Endothelial cell of umbilical vein (primary cell): ENCODE measurements around the gene ITFG1. TPM values are rescaled to one million over a fixed set of nuclear protein-coding genes. Genes with fewer than 3 reads are reported as not detected.
A peak's percentile ranks its signal among the peaks of the same experiment; 100 is the strongest.

Source experiments
- BruUV-seq: library from RNA; stranded (reverse); fragments of 400-500 nt; replicated peaks from 2 replicates; lab custom pipeline; 2021; lab: Mats Ljungman, UMichigan
- CTCF ChIA-PET: fragments of 300-600, 350-600 bp; sonication (Branson Sonifier 250); formaldehyde crosslinking; loops from one replicate; lab custom pipeline; 2021; ENCODE audit warnings: antibody characterized with exemption, inconsistent platforms; lab: Charles Lee
- POLR2A ChIA-PET: fragments of 300-600, 350-600 bp; sonication (Branson Sonifier 250); formaldehyde crosslinking; loops from one replicate; lab custom pipeline; 2021; ENCODE audit warnings: antibody characterized with exemption, inconsistent platforms; lab: Charles Lee
- DNase-seq: peaks from one replicate; pipeline ENCODE4 v3.0.0-alpha.2; 2011; ENCODE audit warnings: low read depth, low spot score
- FAIRE-seq: peaks from 2 replicates; lab custom pipeline; 2011; peaks lifted over from hg19 to GRCh38; lab: Jason Lieb, UNC
- H2AFZ ChIP-seq: 2 replicates; pipeline ENCODE4 v1.6.0; 2012; ENCODE audit warnings: low read depth, low read length, control low read depth, inconsistent platforms
- H3K27ac ChIP-seq: 2 replicates; pipeline ENCODE4 v1.5.1; 2011; ENCODE audit warnings: low read depth, mild to moderate bottlenecking, control low read depth, low read length, moderate library complexity; ENCODE audit not compliant: insufficient read depth
- H3K27me3 ChIP-seq, 2 experiments: 2 replicates each; pipeline versions ENCODE4 v1.6.0 to v1.6.1; 2011; ENCODE audit warnings: low read length in 2 of 2, mixed read lengths in 1 of 2; ENCODE audit not compliant: control insufficient read depth in 2 of 2, insufficient read depth in 2 of 2
- H3K36me3 ChIP-seq, 2 experiments: 2 replicates in 1 of 2; 3 replicates in 1 of 2; pipeline ENCODE4 v1.5.1; 2011; ENCODE audit warnings: low read length in 2 of 2, mild to moderate bottlenecking in 1 of 2, moderate library complexity in 1 of 2; ENCODE audit not compliant: control insufficient read depth in 2 of 2, insufficient read depth in 2 of 2; ENCODE audit errors: extremely low read depth in 1 of 2
- H3K4me1 ChIP-seq: 3 replicates; pipeline ENCODE4 v1.5.1; 2011; ENCODE audit warnings: mild to moderate bottlenecking, low read length; ENCODE audit not compliant: control insufficient read depth, insufficient read depth; ENCODE audit errors: extremely low read depth
- H3K4me2 ChIP-seq: 2 replicates; pipeline ENCODE4 v1.6.1; 2011; ENCODE audit warnings: low read length, control low read depth, mixed read lengths; ENCODE audit not compliant: insufficient read depth
- H3K4me3 ChIP-seq, 3 experiments: fragments of 200-600 bp in 1 of 3; sonication (generic), shearing (Covaris generic) in 1 of 3; replicated peaks in 1 of 3; 2 replicates each; pipeline ENCODE4 v1.5.1; 2011 to 2016; ENCODE audit warnings: control low read depth in 3 of 3, low read length in 3 of 3, mild to moderate bottlenecking in 2 of 3, inconsistent platforms in 1 of 3, low read depth in 1 of 3, moderate library complexity in 1 of 3; ENCODE audit not compliant: insufficient read depth in 1 of 3
- H3K79me2 ChIP-seq: 2 replicates; pipeline ENCODE4 v1.6.0; 2012; ENCODE audit warnings: low read length, inconsistent platforms; ENCODE audit not compliant: control insufficient read depth, insufficient read depth
- H3K9ac ChIP-seq: replicated peaks from 2 replicates; pipeline ENCODE3; 2011; ENCODE audit warnings: low read length, control low read depth; ENCODE audit not compliant: insufficient read depth; ENCODE audit errors: extremely low read depth
- H3K9me1 ChIP-seq: replicated peaks from 3 replicates; pipeline ENCODE4 v1.6.0; 2011; ENCODE audit warnings: mild to moderate bottlenecking, low read length; ENCODE audit not compliant: control insufficient read depth, insufficient read depth; ENCODE audit errors: extremely low read depth
- H3K9me3 ChIP-seq: replicated peaks from 2 replicates; pipeline ENCODE4 v1.5.1; 2012; ENCODE audit warnings: low read length, inconsistent platforms; ENCODE audit not compliant: control insufficient read depth, insufficient read depth
- H4K20me1 ChIP-seq: replicated peaks from 2 replicates; pipeline ENCODE3; 2011; ENCODE audit warnings: mild to moderate bottlenecking, low read length; ENCODE audit not compliant: control insufficient read depth, insufficient read depth; ENCODE audit errors: extremely low read depth
- CTCF ChIP-seq, 2 donors: IDR thresholded peaks; 1 replicate in 1 of 2; 2 replicates in 1 of 2; pipeline ENCODE4 v1.5.1; 2011; ENCODE audit warnings: low read length in 2 of 2, mild to moderate bottlenecking in 2 of 2, moderate library complexity in 2 of 2, control low read depth in 1 of 2, inconsistent platforms in 1 of 2, low read depth in 1 of 2; ENCODE audit not compliant: insufficient read depth in 1 of 2; ENCODE audit errors: extremely low read depth in 1 of 2
- EZH2 ChIP-seq: IDR thresholded peaks from 2 replicates; pipeline ENCODE4 v1.6.1; 2012; ENCODE audit warnings: borderline replicate concordance, low read depth, mild to moderate bottlenecking, moderate library complexity, low read length, inconsistent platforms; ENCODE audit not compliant: severe bottlenecking
- FOS ChIP-seq: IDR thresholded peaks from 2 replicates; pipeline ENCODE4 v1.6.1; 2011; ENCODE audit warnings: mild to moderate bottlenecking, low read length, moderate library complexity, borderline replicate concordance; ENCODE audit not compliant: insufficient read depth
- GATA2 ChIP-seq: IDR thresholded peaks from 2 replicates; pipeline ENCODE4 v1.7.0; 2011; ENCODE audit warnings: low read depth, mild to moderate bottlenecking, moderate library complexity, mixed read lengths, low read length; ENCODE audit not compliant: insufficient read length, insufficient read depth
- JUN ChIP-seq: IDR thresholded peaks from 2 replicates; pipeline ENCODE4 v1.6.1; 2011; ENCODE audit warnings: borderline replicate concordance, low read depth; ENCODE audit not compliant: insufficient read length, insufficient read depth
- MYC ChIP-seq: IDR thresholded peaks from one replicate; pipeline ENCODE4 v1.6.1; 2011; ENCODE audit warnings: mild to moderate bottlenecking, low read depth, low read length
- POLR2A ChIP-seq: IDR thresholded peaks from 2 replicates; pipeline ENCODE4 v1.6.1; 2012; ENCODE audit warnings: low read depth, mild to moderate bottlenecking, control low read depth, low read length
- POLR2AphosphoS5 ChIP-seq: IDR thresholded peaks from 2 replicates; pipeline ENCODE4 v1.6.1; 2012; ENCODE audit warnings: low read depth, mild to moderate bottlenecking, control low read depth, low read length, moderate library complexity; ENCODE audit not compliant: insufficient read depth
- dilution Hi-C: fragments of 300-500 bp; cut with MboI; formaldehyde crosslinking; loops from one replicate; pipeline ENCODE4 v1.15.0; 2019; ENCODE audit warnings: low sequenced_read_pairs; ENCODE audit not compliant: extremely low pct_ligation_motif_present
- intact Hi-C: fragments of 100-400 bp; cut with micrococcal nuclease; formaldehyde crosslinking; loops from one replicate; pipeline ENCODE4 v1.10.0; 2022
- polyA plus RNA-seq, 4 experiments: library from polyadenylated mRNA; depleted of rRNA in 3 of 4; stranded (reverse) in 3 of 4; unstranded in 1 of 4; fragments of >200 nt; gene quantifications; 2 replicates each; pipeline versions ENCODE4 v1.2.1 to v1.2.3, GENCODE V29; 2011 to 2012; ENCODE audit warnings: missing spikeins in 1 of 4
- total RNA-seq: library from RNA; stranded (reverse); gene quantifications from 2 replicates; pipeline ENCODE4 v1.2.3, GENCODE V29; 2021

The ITFG1 gene
- total and polyA plus RNA-seq, 2 donors (not counting 3 experiments of a cell fraction or from before 2014, with no cell fraction given): 32.1 to 44.2 TPM

- Histone ChIP-seq H3K4me2 (peak overlapping the region; percentile 98), H3K27ac (peak overlapping the region; percentile 67), H3K9me1 (no peaks in the 10 kb centered on the region), H3K36me3 (no peaks in the 10 kb centered on the region), H2AFZ (peak overlapping the region; percentile 92), H4K20me1 (no peaks in the 10 kb centered on the region), H3K9me3 (no peaks in the 10 kb centered on the region), H3K4me1 (peaks cover 7% of the 10 kb centered on the region), H3K9ac (peak overlapping the region; percentile 88), H3K4me3 (peak overlapping the region; percentile 62 to 83 (median 69)), H3K79me2 (peaks cover 13% of the 10 kb centered on the region), H3K27me3 (no peaks in the 10 kb centered on the region)
- ChIA-PET POLR2A (no interaction called here), CTCF (interaction anchor here (0.5 to 6.5 kb wide), 28 partner anchors 11 to 1481 kb away, joined by 3 to 199 read pairs (median 7); partner anchors contain the start of genes ABCC12, DNAJA2, ITFG1 and PHKB)
- DNase-seq: peak; percentile 59
- dilution Hi-C loops (no loop called here), intact Hi-C loops (loop anchor here (1.0 to 5.0 kb wide), 7 partner anchors 18 to 500 kb away; partner anchors contain the start of genes C16orf87, ORC6 and VPS35)
- no TSS peak for BruUV-seq
- peak; percentile 60 for FAIRE-seq
- TF ChIP-seq POLR2AphosphoS5 (no peak), POLR2A (no peak)
Observed at GRCh38 chr16:47142486-47142820, 318.4 kb downstream of the ITFG1 start.

GRCh38 chr16:47141773-47142485, 318.9 kb downstream of the ITFG1 start:
- no peak overlapping the region for H3K27ac ChIP-seq
- H3K4me1 ChIP-seq: peaks cover 12% of the 10 kb centered on the region
- H3K9me1 ChIP-seq: no peaks in the 10 kb centered on the region
- DNase-seq (peak; percentile 90), FAIRE-seq (peak; percentile 94)
- no peaks in the 10 kb centered on the region for H3K27me3 ChIP-seq
- H3K4me2 ChIP-seq: peak overlapping the region; percentile 98
- TSS peak; percentile 32 for BruUV-seq
- dilution Hi-C loops (no loop called here), intact Hi-C loops (loop anchor here (1.0 to 5.0 kb wide), 8 partner anchors 17 to 1014 kb away; partner anchors contain the start of genes C16orf87, ORC6 and VPS35)
- no peaks in the 10 kb centered on the region for H4K20me1 ChIP-seq
- peak overlapping the region; percentile 87 for H2AFZ ChIP-seq
- no peaks in the 10 kb centered on the region for H3K9me3 ChIP-seq
- H3K79me2 ChIP-seq: peaks cover 18% of the 10 kb centered on the region
- POLR2A ChIA-PET: no interaction called here
- H3K4me3 ChIP-seq: peak overlapping the region; percentile 62 to 83 (median 69)
- TF ChIP-seq MYC (no peak), POLR2A (no peak), FOS (no peak), EZH2 (no peak), CTCF (IDR thresholded peaks at IDR 0.05; ENCODE audit: extremely low read depth in 1 of 2, insufficient read depth in 1 of 2, low read depth in 1 of 2, low read length in 2 of 2) (peak; percentile 94 to 96), GATA2 (peak; percentile 53), JUN (no peak)
- H3K36me3 ChIP-seq: no peaks in the 10 kb centered on the region
- peak overlapping the region; percentile 88 for H3K9ac ChIP-seq
- CTCF ChIA-PET: interaction anchor here (0.5 to 6.5 kb wide), 47 partner anchors 10 to 1481 kb away, joined by 3 to 199 read pairs (median 4); partner anchors contain the start of genes ABCC12, DNAJA2, ITFG1 and PHKB
